Neural cell (in vitro differentiated cells): ENCODE data around the gene MGME1. TPM values are rescaled to one million over a fixed set of nuclear protein-coding genes. Genes with fewer than 3 reads are reported as not detected.

ENCODE experiments used
- H2AFZ ChIP-seq: fragments of 200-600, 300-800 bp; sonication (generic), shearing (Covaris generic); 2 replicates; pipeline ENCODE4 v1.6.0; 2014; ENCODE audit warnings: low read depth, mild to moderate bottlenecking, antibody characterized with exemption, low read length, moderate library complexity
- H3F3A ChIP-seq: fragments of 200-600 bp; shearing (Covaris generic); 2 replicates; pipeline ENCODE4 v1.6.1; 2016; ENCODE audit warnings: mild to moderate bottlenecking, moderate library complexity, mixed read lengths, antibody characterized with exemption, low read length; ENCODE audit not compliant: insufficient read depth, poor library complexity, severe bottlenecking
- H3K27ac ChIP-seq: fragments of 200-600, 300-800 bp; sonication (generic), shearing (Covaris generic); 2 replicates; pipeline ENCODE4 v1.5.1; 2014; ENCODE audit warnings: mild to moderate bottlenecking, low read length, moderate library complexity
- H3K27me3 ChIP-seq: fragments of 300-800, 200-600 bp; sonication (generic), shearing (Covaris generic); 2 replicates; pipeline ENCODE4 v1.6.0; 2014; ENCODE audit warnings: mild to moderate bottlenecking, low read depth, low read length, moderate library complexity; ENCODE audit not compliant: insufficient read depth
- H3K36me3 ChIP-seq: fragments of 300-800, 200-600 bp; sonication (generic), shearing (Covaris generic); 2 replicates; pipeline ENCODE4 v1.5.1; 2014; ENCODE audit warnings: mild to moderate bottlenecking, antibody characterized with exemption, low read length, moderate library complexity; ENCODE audit not compliant: insufficient read depth
- H3K4me2 ChIP-seq: fragments of 300-800, 200-600 bp; sonication (generic), shearing (Covaris generic); 2 replicates; pipeline ENCODE4 v1.6.0; 2014; ENCODE audit warnings: mild to moderate bottlenecking, low read length
- H3K4me3 ChIP-seq: fragments of 300-800, 200-600 bp; sonication (generic), shearing (Covaris generic); 2 replicates; pipeline ENCODE4 v1.5.1; 2014; ENCODE audit warnings: mild to moderate bottlenecking, low read length, moderate library complexity
- H3K79me2 ChIP-seq: fragments of 200-600 bp; shearing (Covaris generic); replicated peaks from 2 replicates; pipeline ENCODE4 v1.6.0; 2014; ENCODE audit warnings: mild to moderate bottlenecking, low read length, moderate library complexity; ENCODE audit not compliant: insufficient read depth
- H3K9ac ChIP-seq: fragments of 300-800, 200-600 bp; sonication (generic), shearing (Covaris generic); 2 replicates; pipeline ENCODE4 v1.6.1; 2016; ENCODE audit warnings: mild to moderate bottlenecking, low read length, mixed read lengths
- H3K9me2 ChIP-seq: fragments of 200-600 bp; shearing (Covaris generic); 2 replicates; pipeline ENCODE4 v1.6.1; 2016; ENCODE audit warnings: mild to moderate bottlenecking, low read length, mixed read lengths; ENCODE audit not compliant: insufficient read depth
- H3K9me3 ChIP-seq: fragments of 200-600, 300-800 bp; sonication (generic), shearing (Covaris generic); 2 replicates; pipeline ENCODE4 v1.6.1; 2016; ENCODE audit warnings: mild to moderate bottlenecking, mixed run types, low read length, moderate library complexity, mixed read lengths
- H4K20me1 ChIP-seq: fragments of 200-600 bp; shearing (Covaris generic); 2 replicates; pipeline ENCODE4 v1.6.1; 2016; ENCODE audit warnings: mild to moderate bottlenecking, mixed run types; ENCODE audit not compliant: insufficient read depth
- CTCF ChIP-seq: fragments of 450-650 bp; IDR thresholded peaks from 2 replicates; pipeline ENCODE4 v1.5.1; 2014; ENCODE audit warnings: antibody characterized with exemption, mild to moderate bottlenecking, moderate library complexity; ENCODE audit not compliant: poor library complexity, severe bottlenecking
- EP300 ChIP-seq: fragments of 450-650 bp; conservative IDR thresholded peaks from 2 replicates; pipeline ENCODE4 v1.6.1; 2014; ENCODE audit warnings: antibody characterized with exemption, mild to moderate bottlenecking, moderate library complexity; ENCODE audit not compliant: poor library complexity, severe bottlenecking
- EZH2 ChIP-seq: fragments of 200-600, 300-800 bp; shearing (Covaris generic), sonication (generic); IDR thresholded peaks from 2 replicates; pipeline ENCODE4 v1.6.1; 2014; ENCODE audit warnings: antibody characterized with exemption, low read length, borderline replicate concordance, mild to moderate bottlenecking; ENCODE audit not compliant: insufficient read depth, poor library complexity, severe bottlenecking
- MXI1 ChIP-seq: fragments of 450-650 bp; conservative IDR thresholded peaks from 2 replicates; pipeline ENCODE4 v1.6.1; 2014; ENCODE audit warnings: antibody characterized with exemption, mild to moderate bottlenecking; ENCODE audit not compliant: poor library complexity, severe bottlenecking
- POLR2AphosphoS5 ChIP-seq: IDR thresholded peaks from 2 replicates; pipeline ENCODE4 v1.6.1; 2012
- RAD21 ChIP-seq: fragments of 450-650 bp; conservative IDR thresholded peaks from 2 replicates; pipeline ENCODE4 v1.6.1; 2014; ENCODE audit warnings: antibody characterized with exemption, mild to moderate bottlenecking, moderate library complexity
- REST ChIP-seq: IDR thresholded peaks from 2 replicates; pipeline ENCODE4 v1.6.1; 2012; ENCODE audit warnings: borderline replicate concordance
- SMC3 ChIP-seq: fragments of 450-650 bp; conservative IDR thresholded peaks from 2 replicates; pipeline ENCODE4 v1.6.1; 2014; ENCODE audit warnings: antibody characterized with exemption, mild to moderate bottlenecking, moderate library complexity; ENCODE audit not compliant: poor library complexity
- TAF1 ChIP-seq: IDR thresholded peaks from 2 replicates; pipeline ENCODE4 v1.6.1; 2012; ENCODE audit warnings: low read depth
- polyA plus RNA-seq: library from polyadenylated mRNA; depleted of rRNA; stranded (reverse); fragments of >200 nt; gene quantifications from 2 replicates; pipeline ENCODE4 v1.2.3, GENCODE V29; 2014

The MGME1 gene
- polyA plus RNA-seq, 1 donor from 2014 or later: 7.0 TPM

- Histone ChIP-seq H3K9me3 (no peaks in the 10 kb centered on the region), H3K9me2 (no peaks in the 10 kb centered on the region), H3K9ac (no peak overlapping the region), H3K4me2 (no peak overlapping the region), H3K27me3 (no peaks in the 10 kb centered on the region), H4K20me1 (no peaks in the 10 kb centered on the region), H3K79me2 (peaks cover 37% of the 10 kb centered on the region), H3K4me3 (no peak overlapping the region), H3K36me3 (no peaks in the 10 kb centered on the region), H3F3A (no peaks in the 10 kb centered on the region), H3K27ac (no peak overlapping the region), H2AFZ (no peak overlapping the region)
- TF ChIP-seq REST: no peak
- TF ChIP-seq EP300: no peak
- TF ChIP-seq POLR2AphosphoS5: no peak
Measured at GRCh38 chr20:17976305-17976704, 7.5 kb downstream of the MGME1 start.

- Histone ChIP-seq H3F3A (no peaks in the 10 kb centered on the region), H3K9me2 (no peaks in the 10 kb centered on the region), H3K9me3 (no peaks in the 10 kb centered on the region), H3K36me3 (no peaks in the 10 kb centered on the region), H2AFZ (no peak overlapping the region), H3K27ac (no peak overlapping the region), H3K4me2 (no peak overlapping the region), H3K79me2 (peaks cover 5% of the 10 kb centered on the region), H3K4me3 (no peak overlapping the region), H4K20me1 (no peaks in the 10 kb centered on the region), H3K9ac (no peak overlapping the region), H3K27me3 (no peaks in the 10 kb centered on the region)
- TF ChIP-seq TAF1 (no peak), POLR2AphosphoS5 (no peak), EZH2 (no peak), CTCF (no peak), RAD21 (no peak), REST (no peak), EP300 (no peak), SMC3 (no peak), MXI1 (no peak)
Measured at GRCh38 chr20:17985388-17986018, 16.7 kb downstream of the MGME1 start.
